WERI-Rb-1 (cell line): ENCODE results near the gene INO80D.
A peak's percentile ranks its signal among the peaks of the same experiment; 100 is the strongest.
"Not testable (repeated sequence)": the region's sequence is repeated elsewhere in the genome, so short reads cannot be mapped to it uniquely, and the experiment has no call there.

Experiments
- DNase-seq: peaks from one replicate; pipeline ENCODE4 v3.0.0-alpha.2; 2020
- H3K27ac ChIP-seq: fragments of 250-450 bp; sonication (Bioruptor Pico); 2 replicates; pipeline ENCODE4 v1.5.1; 2020; ENCODE audit warnings: mild to moderate bottlenecking, moderate library complexity
- H3K27me3 ChIP-seq: fragments of 250-450 bp; sonication (Bioruptor Pico); 2 replicates; pipeline ENCODE4 v1.5.1; 2021; ENCODE audit warnings: mild to moderate bottlenecking, low read depth, moderate library complexity; ENCODE audit not compliant: insufficient read depth, severe bottlenecking
- H3K36me3 ChIP-seq: fragments of 250-450 bp; sonication (Bioruptor Pico); 2 replicates; pipeline ENCODE4 v1.5.1; 2020; ENCODE audit warnings: mild to moderate bottlenecking, moderate library complexity
- H3K4me3 ChIP-seq: 2 replicates; pipeline ENCODE4 v1.5.1; 2011; ENCODE audit warnings: low read depth, mild to moderate bottlenecking, control low read depth, low read length
- H3K9me3 ChIP-seq: fragments of 250-450 bp; sonication (Bioruptor Pico); 2 replicates; pipeline ENCODE4 v1.5.1; 2021; ENCODE audit warnings: mild to moderate bottlenecking, moderate library complexity; ENCODE audit not compliant: severe bottlenecking
- CTCF ChIP-seq: IDR thresholded peaks from 2 replicates; pipeline ENCODE4 v1.5.1; 2011; ENCODE audit warnings: low read depth, mild to moderate bottlenecking, control low read depth, inconsistent platforms, low read length

The INO80D gene, protein sequence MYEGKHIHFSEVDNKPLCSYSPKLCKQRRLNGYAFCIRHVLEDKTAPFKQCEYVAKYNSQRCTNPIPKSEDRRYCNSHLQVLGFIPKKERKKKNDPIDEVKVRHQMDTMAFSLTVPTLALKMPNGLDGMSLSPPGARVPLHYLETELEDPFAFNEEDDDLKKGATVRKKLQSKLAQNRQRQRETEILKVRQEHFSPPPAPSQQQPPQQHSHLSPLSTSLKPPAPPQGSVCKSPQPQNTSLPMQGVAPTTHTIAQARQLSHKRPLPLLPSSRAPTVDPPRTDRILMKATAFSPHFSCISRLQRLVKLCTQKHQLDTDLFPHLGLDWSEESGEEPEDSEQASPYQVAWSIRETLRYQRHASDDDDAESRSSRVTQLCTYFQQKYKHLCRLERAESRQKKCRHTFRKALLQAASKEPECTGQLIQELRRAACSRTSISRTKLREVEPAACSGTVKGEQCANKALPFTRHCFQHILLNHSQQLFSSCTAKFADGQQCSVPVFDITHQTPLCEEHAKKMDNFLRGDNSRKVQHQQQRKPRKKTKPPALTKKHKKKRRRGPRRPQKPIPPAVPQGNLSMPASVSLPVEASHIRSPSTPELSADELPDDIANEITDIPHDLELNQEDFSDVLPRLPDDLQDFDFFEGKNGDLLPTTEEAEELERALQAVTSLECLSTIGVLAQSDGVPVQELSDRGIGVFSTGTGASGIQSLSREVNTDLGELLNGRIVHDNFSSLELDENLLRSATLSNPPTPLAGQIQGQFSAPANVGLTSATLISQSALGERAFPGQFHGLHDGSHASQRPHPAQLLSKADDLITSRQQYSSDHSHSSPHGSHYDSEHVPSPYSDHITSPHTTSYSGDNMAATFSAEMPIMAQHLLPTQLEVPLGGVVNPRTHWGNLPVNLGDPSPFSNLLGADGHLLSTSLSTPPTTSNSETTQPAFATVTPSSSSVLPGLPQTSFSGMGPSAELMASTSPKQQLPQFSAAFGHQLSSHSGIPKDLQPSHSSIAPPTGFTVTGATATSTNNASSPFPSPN

GRCh38 chr2:206085742-206086445 is at the start of gene INO80D:
Gene INO80D, minus strand, starts transcription at chr2:206086174. Its CDS starts 23,158 bp downstream, at chr2:206063016.
- Histone ChIP-seq H3K36me3 (no peaks in the 10 kb centered on the region; the same call in 1 of the 2 replicates), H3K9me3 (no peaks in the 10 kb centered on the region), H3K27me3 (no peaks in the 10 kb centered on the region), H3K4me3 (peak within 1 kb of the TSS; percentile 95), H3K27ac (peak within 1 kb of the TSS; percentile 93)
- DNase-seq: peak; percentile 80
- TF ChIP-seq CTCF: peak; percentile 62

DNA sequence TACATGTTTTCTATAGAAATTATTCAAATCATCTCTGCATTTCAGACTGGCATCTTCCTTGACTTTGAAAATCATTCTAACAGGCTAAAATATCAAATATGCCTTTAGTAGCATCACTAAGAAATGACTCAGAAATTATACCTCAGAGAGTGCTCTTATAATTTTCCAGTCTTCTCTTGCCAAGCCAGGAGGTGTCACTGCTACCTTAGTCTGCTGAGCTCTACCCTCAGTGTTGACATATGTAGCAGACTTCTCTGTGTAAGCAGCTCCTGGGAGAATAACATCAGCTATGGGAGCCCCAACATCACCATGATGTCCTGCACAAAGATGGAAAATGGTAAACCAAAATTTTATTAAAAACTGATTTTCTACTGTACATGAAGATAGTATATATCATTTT is 41.7 kb upstream of the INO80D start:
- Histone ChIP-seq H3K27ac (no peak overlapping the region), H3K9me3 (no peaks in the 10 kb centered on the region), H3K4me3 (no peak overlapping the region), H3K36me3 (peaks cover 82% of the 10 kb centered on the region), H3K27me3 (no peaks in the 10 kb centered on the region)
- DNase-seq: peak; percentile 11
- TF ChIP-seq CTCF: peak; percentile 23; the same call in 1 of the 2 replicates

- no peak for TF ChIP-seq CTCF
- DNase-seq: no peak
- Histone ChIP-seq H3K9me3 (no peaks in the 10 kb centered on the region), H3K36me3 (peaks cover 83% of the 10 kb centered on the region), H3K27me3 (no peaks in the 10 kb centered on the region), H3K27ac (no peak overlapping the region), H3K4me3 (no peak overlapping the region)
Observed at GRCh38 chr2:206125901-206126300, 39.9 kb upstream of the INO80D start.

- peaks cover 66% of the 10 kb centered on the region for H3K36me3 ChIP-seq
- H3K9me3 ChIP-seq, H3K4me3 ChIP-seq, H3K27me3 ChIP-seq, DNase-seq, H3K27ac ChIP-seq: not testable (repeated sequence)
Observed at GRCh38 chr2:206122569-206122968, 36.6 kb upstream of the INO80D start.

DNA sequence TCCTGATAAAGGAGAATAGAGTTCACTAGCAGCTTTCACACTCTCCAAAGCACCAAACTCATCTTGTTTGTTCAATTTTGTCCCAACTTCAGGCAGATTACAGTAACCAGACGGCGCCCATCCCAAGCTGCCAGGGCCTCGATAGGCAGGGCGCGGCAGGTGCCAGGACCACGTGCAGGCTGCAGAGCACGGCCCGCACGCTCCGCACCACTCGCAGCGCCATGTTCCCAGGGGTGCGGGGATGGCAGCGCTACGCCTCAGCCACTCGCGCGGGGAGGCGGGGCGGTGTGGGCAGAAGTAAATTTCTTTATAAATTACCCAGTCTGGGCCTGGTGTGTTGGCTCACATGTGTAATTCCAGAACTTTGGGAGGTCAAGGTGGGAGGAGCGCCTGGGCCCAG is 30.3 kb upstream of the INO80D start:
- no peak overlapping the region for H3K27ac ChIP-seq
- H3K36me3 ChIP-seq: peaks cover 24% of the 10 kb centered on the region
- H3K9me3 ChIP-seq: no peaks in the 10 kb centered on the region
- no peaks in the 10 kb centered on the region for H3K27me3 ChIP-seq
- H3K4me3 ChIP-seq: no peak overlapping the region
- DNase-seq: no peak
- TF ChIP-seq CTCF: no peak
